Upper lobe of right lung (tissue), 1 donor: ENCODE data around the gene ACSS1. TPM values are rescaled to one million over a fixed set of nuclear protein-coding genes. Genes with fewer than 3 reads are reported as not detected.

ENCODE experiments used
- ATAC-seq: fragments of 200-7000 bp; cut with Tn5 transposase; one replicate; pipeline ENCODE4 v1.9.1; 2020; ENCODE audit warnings: mild to moderate bottlenecking, moderate library complexity
- DNase-seq: peaks from one replicate; pipeline ENCODE4 v3.0.0-alpha.2; 2020
- H3K27ac ChIP-seq: fragments of 200-600 bp; one replicate; pipeline ENCODE4 v1.8.0; 2022
- H3K27me3 ChIP-seq: fragments of 200-600 bp; one replicate; pipeline ENCODE4 v1.8.0; 2022; ENCODE audit warnings: mild to moderate bottlenecking
- H3K36me3 ChIP-seq: fragments of 200-600 bp; one replicate; pipeline ENCODE4 v1.8.0; 2022
- H3K4me1 ChIP-seq: fragments of 200-600 bp; one replicate; pipeline ENCODE4 v1.8.0; 2022
- H3K4me3 ChIP-seq: fragments of 200-600 bp; one replicate; pipeline ENCODE4 v1.8.0; 2022; ENCODE audit warnings: mild to moderate bottlenecking
- H3K9me3 ChIP-seq: fragments of 200-600 bp; one replicate; pipeline ENCODE4 v1.8.0; 2022
- intact Hi-C: fragments of 100-400 bp; cut with DNase I; formaldehyde crosslinking; loops from one replicate; pipeline ENCODE4 v1.11.0; 2022
- total RNA-seq: library from RNA; stranded (reverse); fragmentation: NEBNext Ultra II Directional; extraction: Animal tissue kit (Norgen Biotek cat#: 25700); gene quantifications from one replicate; pipeline ENCODE4 v1.2.1, GENCODE V29; 2021
- TF ChIP-seq, protein P1 (sequence below): fragments of 200-600 bp; IDR thresholded peaks from one replicate; pipeline ENCODE4 v1.8.0; 2022; ENCODE audit warnings: antibody characterized with exemption
- donor health status: DM: no; HTN: yes; CAD: no; lungs with severe emphysema.

The ACSS1 gene
- total RNA-seq, 1 donor from 2014 or later = 37.2 TPM

GRCh38 chr20:25085756-25086495, 28.0 kb upstream of the ACSS1 start:
- peaks cover 73% of the 10 kb centered on the region for H3K27me3 ChIP-seq
- H3K4me3 ChIP-seq = no peak overlapping the region
- intact Hi-C loops = no loop called here
- H3K36me3 ChIP-seq = no peaks in the 10 kb centered on the region
- DNase-seq (no peak), ATAC-seq (no peak)
- no peak overlapping the region for H3K27ac ChIP-seq
- no peaks in the 10 kb centered on the region for H3K9me3 ChIP-seq
- peaks cover 7% of the 10 kb centered on the region for H3K4me1 ChIP-seq
- TF ChIP-seq, protein P1, sequence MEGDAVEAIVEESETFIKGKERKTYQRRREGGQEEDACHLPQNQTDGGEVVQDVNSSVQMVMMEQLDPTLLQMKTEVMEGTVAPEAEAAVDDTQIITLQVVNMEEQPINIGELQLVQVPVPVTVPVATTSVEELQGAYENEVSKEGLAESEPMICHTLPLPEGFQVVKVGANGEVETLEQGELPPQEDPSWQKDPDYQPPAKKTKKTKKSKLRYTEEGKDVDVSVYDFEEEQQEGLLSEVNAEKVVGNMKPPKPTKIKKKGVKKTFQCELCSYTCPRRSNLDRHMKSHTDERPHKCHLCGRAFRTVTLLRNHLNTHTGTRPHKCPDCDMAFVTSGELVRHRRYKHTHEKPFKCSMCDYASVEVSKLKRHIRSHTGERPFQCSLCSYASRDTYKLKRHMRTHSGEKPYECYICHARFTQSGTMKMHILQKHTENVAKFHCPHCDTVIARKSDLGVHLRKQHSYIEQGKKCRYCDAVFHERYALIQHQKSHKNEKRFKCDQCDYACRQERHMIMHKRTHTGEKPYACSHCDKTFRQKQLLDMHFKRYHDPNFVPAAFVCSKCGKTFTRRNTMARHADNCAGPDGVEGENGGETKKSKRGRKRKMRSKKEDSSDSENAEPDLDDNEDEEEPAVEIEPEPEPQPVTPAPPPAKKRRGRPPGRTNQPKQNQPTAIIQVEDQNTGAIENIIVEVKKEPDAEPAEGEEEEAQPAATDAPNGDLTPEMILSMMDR = no peak

DNA sequence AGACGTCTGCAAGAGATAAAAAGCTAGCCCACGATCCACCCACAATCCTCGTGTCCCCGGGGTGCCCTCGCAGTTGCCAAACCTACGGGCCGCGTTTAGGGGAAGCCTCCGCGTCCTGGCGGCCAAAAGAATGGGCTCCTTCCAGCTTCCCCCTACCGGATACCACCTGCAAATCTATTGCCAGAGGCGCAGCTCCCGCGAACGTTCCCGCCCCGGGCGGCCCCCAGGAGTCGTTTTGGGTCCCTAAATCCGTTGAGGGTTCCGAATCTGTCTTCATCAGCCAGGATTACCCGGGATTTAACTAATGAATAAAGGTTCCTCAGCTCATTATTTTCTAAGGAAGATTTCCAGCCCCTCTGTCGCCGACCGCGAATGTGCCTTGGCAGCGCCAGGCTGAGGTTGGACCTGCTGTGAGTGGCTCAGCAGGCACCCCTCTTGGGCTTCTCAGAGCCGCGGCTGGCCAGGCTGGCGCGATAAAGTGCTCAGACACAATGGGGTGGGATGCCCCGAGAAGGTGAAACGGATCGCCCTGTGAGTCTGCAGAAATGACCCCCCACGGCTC, 26.8 kb upstream of the ACSS1 start:
- ATAC-seq (no peak), DNase-seq (no peak)
- H3K27ac ChIP-seq = no peak overlapping the region
- H3K27me3 ChIP-seq = peaks cover 77% of the 10 kb centered on the region
- H3K9me3 ChIP-seq = no peaks in the 10 kb centered on the region
- intact Hi-C loops = no loop called here
- H3K4me1 ChIP-seq = peaks cover 7% of the 10 kb centered on the region
- TF ChIP-seq, protein P1 = no peak
- no peak overlapping the region for H3K4me3 ChIP-seq
- no peaks in the 10 kb centered on the region for H3K36me3 ChIP-seq

DNA sequence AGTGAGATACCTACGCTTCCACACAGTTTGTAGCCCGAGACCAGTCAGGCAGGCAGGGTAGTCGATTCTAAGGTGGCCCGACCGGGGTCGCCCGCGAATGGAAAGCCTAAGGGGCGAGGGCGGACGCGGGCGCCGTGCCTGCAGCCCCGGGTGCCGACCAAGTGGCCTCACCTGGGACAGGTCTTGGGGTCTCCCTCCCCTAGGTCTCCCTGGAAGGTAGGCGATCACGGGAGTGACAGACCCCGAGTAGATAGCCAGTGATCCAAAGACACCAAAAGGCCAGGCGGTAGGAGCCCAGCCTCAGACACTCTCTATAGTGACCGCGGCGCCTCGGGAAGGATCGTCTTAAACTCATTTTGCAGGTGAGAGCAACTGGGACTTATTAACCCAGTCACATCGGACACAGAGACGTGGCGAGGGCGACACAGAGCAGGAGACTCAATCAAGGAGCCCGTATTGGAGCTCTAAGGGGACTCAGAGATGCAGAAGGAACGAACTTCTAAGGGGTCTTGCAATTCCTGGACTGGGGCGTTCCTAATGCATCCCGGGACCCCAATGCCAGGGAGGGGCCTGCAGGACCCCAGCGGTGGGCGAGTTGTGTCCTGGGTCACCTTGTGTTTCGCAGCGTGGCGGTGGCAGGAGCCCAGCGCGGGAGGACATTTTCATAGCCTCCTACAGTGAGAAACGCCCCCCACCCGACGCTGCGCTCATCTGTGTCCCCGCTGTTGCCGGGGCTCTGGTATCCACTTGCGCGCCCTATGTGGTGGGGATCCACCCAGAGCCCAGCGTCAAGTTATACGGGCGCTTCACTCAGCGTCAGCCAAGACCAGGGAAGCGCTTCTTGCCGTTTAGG, 26.1 kb upstream of the ACSS1 start:
- ATAC-seq (peak; percentile 64), DNase-seq (no peak)
- intact Hi-C loops = no loop called here
- Histone ChIP-seq H3K9me3 (no peaks in the 10 kb centered on the region), H3K36me3 (no peaks in the 10 kb centered on the region), H3K27me3 (peaks cover 84% of the 10 kb centered on the region), H3K27ac (no peak overlapping the region), H3K4me1 (peaks cover 7% of the 10 kb centered on the region), H3K4me3 (no peak overlapping the region)
- TF ChIP-seq, protein P1 = peak; percentile 39

DNA sequence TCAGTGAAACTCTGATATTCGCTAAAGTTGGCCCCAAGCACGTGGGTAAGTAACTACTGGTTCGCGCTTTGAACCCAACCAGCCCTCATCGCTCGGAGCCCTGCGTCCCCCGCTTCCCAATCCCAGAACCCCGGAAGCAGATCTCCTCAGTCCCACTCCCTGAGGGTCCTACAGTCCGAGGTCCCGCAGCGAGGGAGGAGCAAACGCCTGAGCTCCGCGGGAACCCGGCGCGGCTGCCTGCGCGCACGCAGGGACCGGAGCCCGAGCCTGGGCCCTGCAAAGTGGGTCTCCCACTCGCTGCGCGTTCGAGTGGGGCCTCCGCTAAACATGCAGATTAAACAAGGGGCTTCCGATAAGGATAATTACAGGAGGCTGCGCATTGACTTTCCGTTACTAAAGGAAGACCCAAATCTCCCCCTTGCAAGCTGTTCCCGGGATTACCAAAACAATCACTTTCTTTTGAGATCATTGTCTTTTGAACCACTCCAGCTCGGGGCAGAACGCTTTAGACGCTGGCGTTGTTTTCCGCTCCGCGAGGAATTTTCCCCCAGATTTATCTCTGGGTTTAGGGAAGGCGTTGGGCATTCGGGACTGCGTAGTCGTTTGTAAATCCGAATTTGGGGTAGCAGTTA, 25.3 kb upstream of the ACSS1 start:
- Histone ChIP-seq H3K4me3 (no peak overlapping the region), H3K27ac (no peak overlapping the region), H3K4me1 (peaks cover 7% of the 10 kb centered on the region), H3K36me3 (no peaks in the 10 kb centered on the region), H3K9me3 (no peaks in the 10 kb centered on the region), H3K27me3 (peaks cover 85% of the 10 kb centered on the region)
- no peak for ATAC-seq
- DNase-seq = no peak
- TF ChIP-seq, protein P1 = no peak
- intact Hi-C loops = no loop called here

DNA sequence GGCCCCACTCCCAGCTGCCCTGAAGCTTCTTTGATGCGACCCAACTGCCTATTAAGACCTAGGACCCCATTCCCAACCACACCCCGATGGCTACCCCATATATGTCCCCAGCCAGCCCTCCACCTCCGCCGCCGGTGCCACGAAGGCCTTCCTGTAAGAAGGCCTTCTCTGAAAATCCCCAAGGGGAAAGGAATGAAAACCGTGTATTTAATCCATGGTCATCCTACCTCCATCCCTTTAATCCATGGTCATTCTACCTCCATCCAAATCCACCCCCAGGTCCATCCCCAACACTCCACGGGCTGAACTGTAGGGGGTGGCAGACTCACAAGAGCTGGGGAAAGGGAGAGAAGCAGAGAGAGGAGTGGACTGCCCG, 24.5 kb upstream of the ACSS1 start:
- H3K27me3 ChIP-seq = peaks cover 87% of the 10 kb centered on the region
- no peaks in the 10 kb centered on the region for H3K9me3 ChIP-seq
- peaks cover 11% of the 10 kb centered on the region for H3K4me1 ChIP-seq
- no peak overlapping the region for H3K4me3 ChIP-seq
- H3K27ac ChIP-seq = no peak overlapping the region
- TF ChIP-seq, protein P1 = no peak
- intact Hi-C loops = no loop called here
- no peak for ATAC-seq
- no peak for DNase-seq
- H3K36me3 ChIP-seq = no peaks in the 10 kb centered on the region
